ENCODE measurements around the gene CPNE7.

DNA sequence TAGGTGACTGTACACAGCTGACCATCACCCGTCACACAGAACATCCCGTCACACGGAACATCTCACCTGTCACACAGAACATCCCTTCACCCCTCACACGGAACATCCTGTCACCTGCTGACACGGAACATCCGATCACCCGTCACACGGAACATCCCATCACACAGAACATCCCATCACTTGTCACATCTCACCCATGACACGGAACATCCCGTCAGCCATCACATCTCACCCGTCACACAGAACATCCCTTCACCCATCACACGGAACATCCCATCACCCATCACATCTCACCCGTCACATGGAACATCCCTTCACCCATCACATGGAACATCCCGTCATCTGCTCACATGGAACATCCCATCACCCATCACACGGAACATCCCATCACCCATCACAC is 3.8 kb downstream of the CPNE7 start:
- TF ChIP-seq, protein P1, sequence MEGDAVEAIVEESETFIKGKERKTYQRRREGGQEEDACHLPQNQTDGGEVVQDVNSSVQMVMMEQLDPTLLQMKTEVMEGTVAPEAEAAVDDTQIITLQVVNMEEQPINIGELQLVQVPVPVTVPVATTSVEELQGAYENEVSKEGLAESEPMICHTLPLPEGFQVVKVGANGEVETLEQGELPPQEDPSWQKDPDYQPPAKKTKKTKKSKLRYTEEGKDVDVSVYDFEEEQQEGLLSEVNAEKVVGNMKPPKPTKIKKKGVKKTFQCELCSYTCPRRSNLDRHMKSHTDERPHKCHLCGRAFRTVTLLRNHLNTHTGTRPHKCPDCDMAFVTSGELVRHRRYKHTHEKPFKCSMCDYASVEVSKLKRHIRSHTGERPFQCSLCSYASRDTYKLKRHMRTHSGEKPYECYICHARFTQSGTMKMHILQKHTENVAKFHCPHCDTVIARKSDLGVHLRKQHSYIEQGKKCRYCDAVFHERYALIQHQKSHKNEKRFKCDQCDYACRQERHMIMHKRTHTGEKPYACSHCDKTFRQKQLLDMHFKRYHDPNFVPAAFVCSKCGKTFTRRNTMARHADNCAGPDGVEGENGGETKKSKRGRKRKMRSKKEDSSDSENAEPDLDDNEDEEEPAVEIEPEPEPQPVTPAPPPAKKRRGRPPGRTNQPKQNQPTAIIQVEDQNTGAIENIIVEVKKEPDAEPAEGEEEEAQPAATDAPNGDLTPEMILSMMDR (IDR thresholded peaks at IDR 0.05; ENCODE audit: low read depth, low read length, poor library complexity, severe bottlenecking) = no peak
- no peak for TF ChIP-seq EZH2phosphoT487 (IDR thresholded peaks at IDR 0.05; ENCODE audit: borderline replicate concordance, low read length)

Measured in DOHH2 (cell line).